Measurements from ENCODE around the gene KDSR. TPM values are rescaled to one million over a fixed set of nuclear protein-coding genes. Genes with fewer than 3 reads are reported as not detected.

Gene KDSR
- total and polyA plus RNA-seq, 2 of the 13 experiments (the other 11 are each of a cell fraction or from before 2014, with no cell fraction given) = 10.4 to 20.9 TPM

- TF ChIP-seq GABPA (IDR thresholded peaks at IDR 0.05; ENCODE audit: low read depth, low read length) (0 out of 2 replicates have a peak, but pooled peaks have one; percentile 31), GABPA (CRISPR knock-in tag; IDR thresholded peaks at IDR 0.05; ENCODE audit: low read depth) (peak; percentile 65), NFKB2 (CRISPR knock-in tag; IDR thresholded peaks at IDR 0.05; ENCODE audit: borderline replicate concordance) (peak; percentile 48; the same call in 1 of the 2 replicates), TAF1 (CRISPR knock-in tag; IDR thresholded peaks at IDR 0.05) (peak; percentile 91), HNF4A (CRISPR knock-in tag; IDR thresholded peaks at IDR 0.05) (peak; percentile 65; the same call in 1 of the 2 replicates), ZNF691 (CRISPR knock-in tag; IDR thresholded peaks at IDR 0.05; ENCODE audit: borderline replicate concordance, low read depth) (peak; percentile 42; the same call in 1 of the 2 replicates), FOSL1 (CRISPR knock-in tag; IDR thresholded peaks at IDR 0.05; ENCODE audit: borderline replicate concordance) (0 out of 2 replicates have a peak, but pooled peaks have one; percentile 8), NFYB (CRISPR knock-in tag; IDR thresholded peaks at IDR 0.05) (no peak), BATF2 (CRISPR knock-in tag; IDR thresholded peaks at IDR 0.05) (0 out of 2 replicates have a peak, but pooled peaks have one; percentile 48), RFXANK (CRISPR knock-in tag; IDR thresholded peaks at IDR 0.05) (no peak; the same call in 1 of the 2 replicates), TP53 (CRISPR knock-in tag; conservative IDR thresholded peaks at IDR 0.05) (peak; percentile 87; the same call in 1 of the 2 replicates), TBX3 (IDR thresholded peaks at IDR 0.05; ENCODE audit: borderline replicate concordance) (peak; percentile 28; the same call in 1 of the 2 replicates), SRSF9 (IDR thresholded peaks at IDR 0.05; ENCODE audit: borderline replicate concordance, insufficient read depth, low read depth, low read length, poor library complexity, severe bottlenecking) (no peak), THAP11 (CRISPR knock-in tag; IDR thresholded peaks at IDR 0.05) (peak; percentile 80; the same call in 1 of the 2 replicates), HINFP (CRISPR knock-in tag; IDR thresholded peaks at IDR 0.05; ENCODE audit: low read depth) (peak; percentile 32; the same call in 1 of the 2 replicates), SNAPC2 (CRISPR knock-in tag; IDR thresholded peaks at IDR 0.05) (peak; percentile 59; the same call in 1 of the 2 replicates), NR2F2 (IDR thresholded peaks at IDR 0.05; ENCODE audit: borderline replicate concordance, low read depth) (peak; percentile 14; the same call in 1 of the 2 replicates), KLF15 (CRISPR knock-in tag; IDR thresholded peaks at IDR 0.05; ENCODE audit: borderline replicate concordance) (peak; percentile 67; the same call in 1 of the 2 replicates), U2AF1 (optimal IDR thresholded peaks at IDR 0.05; ENCODE audit: low read depth, low read length) (peak; percentile 96), ZNF414 (CRISPR knock-in tag; IDR thresholded peaks at IDR 0.05) (peak; percentile 92; the same call in 1 of the 2 replicates), ZNF816 (CRISPR knock-in tag; IDR thresholded peaks at IDR 0.05; ENCODE audit: borderline replicate concordance) (peak; percentile 45; the same call in 1 of the 2 replicates), ZNF776 (CRISPR knock-in tag; IDR thresholded peaks at IDR 0.05) (peak; percentile 93; the same call in 1 of the 2 replicates), ZFY (CRISPR knock-in tag; IDR thresholded peaks at IDR 0.05) (peak; percentile 99), ZFP62 (CRISPR knock-in tag; IDR thresholded peaks at IDR 0.05) (peak; percentile 59; the same call in 1 of the 2 replicates), TRIM24 (CRISPR knock-in tag; IDR thresholded peaks at IDR 0.05) (no peak), SMARCC2 (IDR thresholded peaks at IDR 0.05) (no peak), ZFP90 (CRISPR knock-in tag; IDR thresholded peaks at IDR 0.05; ENCODE audit: borderline replicate concordance) (peak; percentile 94; the same call in 1 of the 2 replicates)
Measured at GRCh38 chr18:63367053-63367953, at the start of gene KDSR (continued).

All from HepG2 (cell line).